Smooth muscle cell of the brain vasculature (primary cell): Measurements from ENCODE around the gene MINAR2.

Experiments
- DNase-seq: peaks from one replicate; pipeline ENCODE4 v3.0.0-alpha.2; 2012; ENCODE audit warnings: low read depth, low spot score

MINAR2 gene, protein sequence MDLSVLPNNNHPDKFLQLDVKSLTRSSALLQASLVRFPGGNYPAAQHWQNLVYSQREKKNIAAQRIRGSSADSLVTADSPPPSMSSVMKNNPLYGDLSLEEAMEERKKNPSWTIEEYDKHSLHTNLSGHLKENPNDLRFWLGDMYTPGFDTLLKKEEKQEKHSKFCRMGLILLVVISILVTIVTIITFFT

DNA sequence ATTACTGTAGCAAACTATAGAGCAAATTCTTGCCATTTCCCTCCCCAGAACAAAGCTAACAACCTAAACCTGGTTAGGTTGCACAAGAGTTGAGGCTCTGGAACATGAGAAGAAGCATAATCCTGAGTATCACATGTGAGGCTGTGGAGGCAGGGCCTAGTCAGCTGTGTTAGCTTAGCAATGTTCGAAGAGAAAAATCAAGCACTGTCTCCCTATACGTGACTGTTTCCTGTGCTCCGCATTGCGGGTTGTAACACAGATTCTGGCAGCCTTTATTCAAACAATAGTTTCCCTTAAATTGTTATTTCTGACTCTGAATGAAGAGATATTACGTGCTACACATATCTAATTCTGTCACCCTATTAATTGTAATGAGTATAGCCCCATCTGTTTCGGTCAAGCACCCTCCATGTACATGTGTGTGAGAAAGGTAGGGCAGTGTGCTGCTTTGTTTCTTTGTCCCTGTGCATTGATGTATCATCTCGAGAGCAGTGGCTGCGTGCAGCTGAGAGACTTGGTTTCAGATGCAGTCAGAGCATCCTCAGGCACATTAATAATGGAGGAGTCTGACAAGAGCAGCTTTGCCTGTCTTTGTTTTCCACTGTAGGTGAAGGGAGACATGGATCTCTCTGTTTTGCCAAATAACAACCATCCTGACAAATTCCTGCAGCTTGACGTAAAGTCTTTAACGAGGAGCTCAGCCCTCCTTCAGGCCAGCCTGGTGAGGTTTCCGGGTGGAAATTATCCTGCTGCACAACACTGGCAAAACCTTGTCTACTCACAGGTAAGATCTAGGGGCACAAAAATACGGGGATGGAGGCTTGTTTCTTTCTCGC, at the start of gene MINAR2:
Gene MINAR2 (plus strand): TSS at position 523 of the 836 bp plus-strand sequence. CDS start 97 bp downstream, at position 620.
- DNase-seq, result no peak

DNA sequence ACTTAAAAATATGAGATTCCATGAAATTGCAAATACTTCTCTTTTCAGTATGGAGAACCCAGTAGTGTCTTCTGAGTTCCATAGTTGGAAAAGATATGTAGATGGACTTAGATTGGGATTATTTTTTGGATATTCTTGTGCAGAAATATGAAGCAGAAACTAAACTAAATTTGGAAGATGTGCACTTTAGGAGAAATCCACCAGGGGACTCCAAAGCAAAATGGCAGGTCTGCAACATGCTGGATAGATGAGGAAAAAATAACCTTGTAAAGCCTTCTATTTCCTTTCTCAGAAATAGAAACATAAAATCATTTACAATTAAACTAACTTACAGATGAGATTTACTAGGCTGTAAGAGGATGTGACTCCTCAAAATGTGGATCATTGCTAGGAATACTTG, 49.2 kb upstream of the MINAR2 start:
- DNase-seq, result no peak

DNA sequence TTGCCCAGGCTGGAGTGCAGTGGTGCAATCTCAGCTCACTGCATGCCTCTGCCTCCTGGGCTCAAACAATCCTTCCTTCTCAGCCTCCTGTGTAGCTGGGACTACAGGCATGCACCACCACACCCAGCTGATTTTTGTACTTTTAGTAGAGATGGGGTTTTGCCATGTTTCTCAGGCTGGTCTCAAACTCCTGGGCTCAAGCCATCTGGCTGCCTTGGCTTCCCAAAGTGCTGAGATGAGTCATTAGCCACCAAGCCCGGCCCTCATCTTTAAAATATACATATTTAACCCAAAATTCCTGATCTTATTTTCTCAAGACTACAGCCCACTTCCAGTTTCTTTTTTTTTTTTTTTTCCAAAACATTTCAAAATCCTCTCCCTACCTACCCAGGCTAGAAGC, 31.7 kb upstream of the MINAR2 start:
- DNase-seq, result no peak

DNA sequence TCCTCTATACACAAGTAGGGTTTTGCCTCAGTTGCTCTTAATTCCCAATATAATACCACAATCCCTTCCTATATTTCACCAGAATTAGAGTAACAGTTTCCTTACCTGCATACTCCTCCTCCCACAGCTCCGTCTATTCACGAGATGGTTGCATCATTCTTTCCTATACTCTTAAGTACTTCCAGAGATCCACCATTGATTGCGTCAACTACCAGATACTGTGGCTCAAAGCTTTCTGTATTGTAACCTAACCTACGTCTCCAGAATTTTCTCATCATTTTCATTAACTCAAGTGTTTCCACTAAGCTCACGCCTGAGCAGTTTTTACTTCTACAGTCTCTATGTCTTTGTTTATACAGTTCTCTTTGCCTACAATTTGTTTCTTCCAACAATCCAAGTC, 31.2 kb upstream of the MINAR2 start:
- no peak for DNase-seq

DNA sequence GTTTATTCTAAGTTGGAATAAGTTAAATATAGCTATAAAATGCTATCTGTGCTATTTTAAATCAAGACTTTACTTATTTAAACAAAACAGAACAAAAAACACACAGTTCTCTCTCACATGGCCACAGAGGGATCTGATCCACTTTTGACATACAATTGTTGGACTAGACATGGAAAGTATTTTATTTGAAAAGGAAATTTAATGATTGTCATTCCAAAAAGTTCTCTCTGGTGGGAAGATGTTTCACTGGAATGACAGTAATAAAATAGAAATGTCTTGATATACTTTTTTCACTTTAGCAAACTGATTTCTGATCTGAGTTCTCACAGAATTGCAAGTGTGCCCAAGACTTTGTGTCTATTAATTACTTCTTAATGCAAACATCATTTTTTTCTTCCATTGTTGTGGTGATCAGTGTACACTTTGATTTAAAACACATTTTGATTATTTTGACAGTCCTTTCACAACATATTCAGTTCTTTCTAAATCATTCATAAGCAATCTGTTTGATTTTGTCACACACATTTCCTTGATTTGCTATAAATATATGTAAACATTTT, 30.1 kb upstream of the MINAR2 start:
- no peak for DNase-seq

DNA sequence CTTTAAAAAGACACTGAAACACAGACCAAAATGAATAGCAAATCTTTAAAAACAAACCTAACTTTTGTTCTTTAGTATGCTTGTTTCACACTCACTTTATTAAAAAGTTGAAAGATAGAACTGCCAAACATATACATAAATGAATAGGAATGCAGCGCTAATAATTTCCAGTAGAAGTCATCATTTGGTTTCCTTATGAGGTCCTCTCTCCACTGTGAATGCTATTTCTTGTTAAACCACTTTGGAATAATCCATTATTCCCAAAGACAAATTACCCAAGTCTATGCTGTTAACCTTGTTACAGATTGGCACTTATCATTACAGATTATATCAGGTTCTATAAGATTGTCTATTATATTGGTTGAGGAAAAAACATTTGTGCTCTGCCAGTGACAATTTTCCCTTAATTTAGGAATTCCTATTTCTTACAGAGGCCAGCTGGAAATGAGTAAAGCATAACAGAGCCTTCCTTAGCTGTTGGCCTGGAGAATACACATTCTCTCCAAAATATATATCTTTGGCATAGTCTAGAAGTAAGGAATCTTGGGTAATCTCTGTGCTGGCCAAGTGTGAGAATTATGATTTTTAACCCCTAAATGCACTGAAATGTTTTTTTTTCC, 29.3 kb upstream of the MINAR2 start:
- DNase-seq, result no peak

DNA sequence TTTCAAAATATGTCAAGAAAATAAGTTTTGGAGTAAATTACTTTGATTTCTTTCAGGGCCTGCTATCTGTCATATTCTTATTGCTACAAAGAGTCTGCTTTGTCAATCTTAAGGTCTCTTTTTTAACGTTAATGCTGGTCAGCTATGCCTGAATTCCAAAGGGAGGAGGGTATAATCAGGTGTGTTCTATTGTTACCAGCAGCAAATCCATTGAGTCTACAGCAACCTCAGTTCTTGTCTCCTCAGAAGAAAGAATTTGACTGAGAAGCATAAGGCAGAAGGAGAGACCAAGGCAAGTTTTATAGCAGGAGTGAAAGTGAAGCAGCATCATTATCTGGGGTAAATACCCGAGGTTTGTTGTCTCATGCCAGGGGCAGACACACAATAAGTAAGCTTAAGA, 23.7 kb upstream of the MINAR2 start:
- no peak for DNase-seq

DNA sequence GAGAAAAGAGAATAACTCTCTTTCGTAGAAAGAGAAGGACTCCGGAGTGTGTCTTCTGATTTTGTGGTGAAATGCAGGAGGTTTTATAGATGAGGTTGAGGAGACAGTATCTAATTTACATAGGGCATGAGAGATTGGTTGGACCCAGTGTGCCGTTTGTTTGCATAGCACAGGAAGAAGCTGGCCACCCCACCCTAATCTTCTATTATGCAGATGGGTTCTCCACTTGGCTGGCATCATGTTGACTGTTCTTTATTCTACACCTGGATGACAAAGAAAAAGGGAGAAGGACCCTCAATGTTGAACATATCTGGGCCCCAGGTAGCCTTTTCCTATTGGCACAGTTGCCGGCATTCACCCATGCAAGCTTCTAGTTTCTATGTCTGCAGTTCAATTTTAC, 23.2 kb upstream of the MINAR2 start:
- no peak for DNase-seq

DNA sequence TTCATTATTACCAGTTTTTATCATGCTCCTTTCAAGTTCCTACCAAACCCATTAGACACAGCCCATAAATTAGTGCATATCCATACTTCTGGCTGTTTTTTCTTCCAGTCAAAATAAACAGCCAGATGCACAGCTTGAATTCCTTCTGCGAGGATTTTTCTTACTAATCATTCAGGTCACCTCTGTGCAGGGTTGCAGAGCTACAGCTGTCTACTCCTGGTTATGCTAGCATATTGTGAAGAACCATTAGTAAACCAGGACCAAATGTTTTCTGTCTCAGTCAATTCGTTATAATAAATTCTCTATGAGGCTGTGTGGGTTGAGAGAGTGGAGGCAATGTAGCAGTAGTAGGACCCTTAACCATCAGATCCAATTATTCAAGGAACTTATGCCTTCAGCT, 8.1 kb upstream of the MINAR2 start:
- DNase-seq, result no peak

DNA sequence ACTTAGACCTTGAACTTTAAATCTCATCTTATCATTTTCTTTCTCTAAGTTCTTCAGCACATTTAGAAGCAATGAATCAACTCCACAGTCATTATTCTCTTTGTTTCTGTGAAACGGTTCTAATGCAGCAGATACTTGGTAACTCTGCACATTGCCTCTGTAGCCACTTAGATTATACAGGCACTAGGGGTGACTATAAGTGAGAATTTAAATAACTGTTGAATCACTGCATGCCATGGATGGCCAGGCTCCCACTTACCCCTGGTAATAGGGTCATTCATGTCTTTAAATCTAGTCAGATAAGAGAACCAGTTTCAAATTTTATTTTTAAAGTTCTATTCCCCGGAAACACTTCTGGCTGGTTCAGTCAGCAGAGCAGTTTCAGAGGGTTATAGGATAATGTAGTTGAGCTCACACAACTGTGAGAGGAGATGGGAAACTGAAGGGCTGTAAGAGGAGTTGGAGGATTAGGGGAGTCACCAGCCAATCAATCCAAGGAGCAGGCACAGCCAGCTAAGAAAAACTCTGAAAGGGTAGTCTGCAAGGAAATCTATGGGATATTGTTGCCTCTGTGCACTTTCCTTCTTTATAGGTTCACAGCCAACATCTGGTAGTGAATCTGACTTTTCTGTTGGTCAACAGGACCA, 4.2 kb upstream of the MINAR2 start:
- no peak for DNase-seq

DNA sequence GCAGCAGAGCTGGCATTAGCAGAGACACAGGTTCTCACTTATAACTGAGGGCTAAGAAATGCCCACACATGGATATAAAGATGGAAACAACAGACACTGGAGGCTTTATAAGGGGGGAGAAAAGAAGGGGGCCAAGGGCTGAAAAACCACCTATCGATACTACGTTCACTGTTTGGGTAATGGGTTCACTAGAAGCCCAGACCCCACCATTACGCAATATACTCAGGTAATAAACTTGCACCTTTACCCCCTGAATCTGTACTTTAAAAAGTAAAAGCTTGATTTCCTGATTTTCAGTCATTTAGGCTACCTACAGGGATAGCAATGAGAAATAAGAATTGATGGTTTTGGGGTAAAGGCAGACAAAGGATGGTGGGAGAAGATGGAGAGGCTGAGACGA, 1.9 kb upstream of the MINAR2 start:
- DNase-seq, result no peak

DNA sequence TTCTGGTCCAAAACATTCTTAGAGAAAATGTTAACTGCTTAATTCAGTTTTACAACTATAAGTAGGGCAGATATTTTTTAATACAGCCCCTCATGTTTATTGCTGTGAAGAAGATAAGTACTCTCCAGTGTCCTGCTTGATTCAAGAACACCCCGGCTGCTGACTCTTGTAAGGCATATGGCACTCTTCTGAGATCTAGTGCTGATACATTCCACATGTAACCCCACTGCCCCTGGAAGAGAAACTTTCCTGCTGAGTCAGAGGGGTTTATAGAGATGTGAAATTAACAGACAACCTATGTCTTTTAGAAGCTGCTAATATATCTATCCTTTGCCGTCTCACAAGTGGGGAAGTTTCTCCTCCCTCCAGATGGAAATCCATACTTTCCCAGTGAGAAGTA, 1.0 kb upstream of the MINAR2 start:
- no peak for DNase-seq

DNA sequence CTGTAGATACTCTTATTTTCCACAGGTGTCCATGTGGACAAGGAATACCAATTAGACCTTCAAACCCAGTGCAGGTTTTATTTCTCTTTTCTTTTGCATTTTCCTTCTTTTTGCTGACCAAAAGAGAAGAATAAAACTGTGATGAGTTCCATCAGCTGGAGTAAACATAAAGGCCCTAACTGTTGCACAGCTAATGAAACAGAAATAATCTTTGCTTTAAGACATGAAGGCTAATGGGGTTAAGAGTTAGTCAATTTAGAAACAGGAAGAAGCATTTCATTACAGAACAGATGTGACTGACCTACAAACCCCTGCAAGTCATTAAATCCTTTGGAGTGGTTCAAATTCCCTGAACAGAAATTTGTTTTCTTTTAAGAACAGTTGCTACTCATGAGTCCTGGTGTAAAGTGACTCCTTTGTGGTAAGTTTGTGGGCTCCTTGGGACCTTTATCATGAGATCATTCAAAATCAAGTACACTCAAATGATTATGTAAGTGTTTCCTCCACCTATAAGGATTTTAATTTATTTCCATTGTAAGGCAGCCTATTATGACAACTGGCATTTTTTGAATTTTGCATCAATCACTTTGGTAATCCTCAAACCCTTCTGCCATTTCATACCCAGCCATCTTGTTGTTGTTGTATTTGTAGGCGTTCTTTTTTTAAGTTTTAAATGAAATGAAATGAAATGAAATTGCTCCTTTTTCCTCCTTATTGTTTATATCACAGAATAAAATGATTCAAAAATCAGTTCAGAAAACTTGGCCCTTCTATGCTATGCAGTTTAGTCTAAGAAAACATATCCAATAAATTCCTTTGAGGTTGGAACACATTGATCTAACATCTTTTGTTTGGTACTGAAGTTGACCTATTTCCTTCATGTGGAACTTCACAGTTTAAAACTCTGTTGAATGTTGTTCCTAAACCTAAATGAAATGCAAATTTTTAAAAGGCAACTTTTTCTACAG, 1.3 kb downstream of the MINAR2 start:
- DNase-seq, result no peak

DNA sequence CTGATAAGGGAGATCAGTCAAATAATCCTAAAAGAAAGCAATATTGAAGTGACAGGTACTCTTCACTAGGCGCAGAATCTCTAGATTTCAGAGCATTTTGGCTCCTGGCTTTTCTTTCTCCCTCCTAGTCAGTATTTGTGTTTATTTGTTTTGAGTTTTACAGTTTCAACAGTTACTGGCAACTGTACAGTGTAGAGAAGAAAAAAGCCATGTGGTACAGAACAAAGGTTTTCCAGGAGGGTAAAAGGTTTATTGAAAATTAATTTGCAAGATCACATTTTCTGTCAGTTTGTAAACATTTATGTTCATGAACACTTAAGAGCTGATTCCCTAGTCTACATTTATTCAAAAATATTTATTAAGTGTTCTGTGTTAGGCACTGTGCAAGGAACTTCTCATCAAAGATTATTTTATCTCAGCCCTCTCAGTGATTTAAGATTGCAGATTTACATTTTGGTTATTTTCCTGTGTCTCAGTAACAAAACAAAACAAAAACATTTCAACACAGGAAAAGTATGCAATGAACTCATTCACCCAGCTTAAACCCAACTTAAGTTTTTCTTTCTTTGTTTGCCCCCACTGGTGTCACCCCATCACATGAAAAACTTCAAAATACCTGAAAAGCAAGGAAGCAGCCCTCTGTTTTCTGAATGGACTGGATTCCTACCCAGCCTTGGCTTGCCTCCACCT, 12.9 kb downstream of the MINAR2 start:
- DNase-seq, result no peak

DNA sequence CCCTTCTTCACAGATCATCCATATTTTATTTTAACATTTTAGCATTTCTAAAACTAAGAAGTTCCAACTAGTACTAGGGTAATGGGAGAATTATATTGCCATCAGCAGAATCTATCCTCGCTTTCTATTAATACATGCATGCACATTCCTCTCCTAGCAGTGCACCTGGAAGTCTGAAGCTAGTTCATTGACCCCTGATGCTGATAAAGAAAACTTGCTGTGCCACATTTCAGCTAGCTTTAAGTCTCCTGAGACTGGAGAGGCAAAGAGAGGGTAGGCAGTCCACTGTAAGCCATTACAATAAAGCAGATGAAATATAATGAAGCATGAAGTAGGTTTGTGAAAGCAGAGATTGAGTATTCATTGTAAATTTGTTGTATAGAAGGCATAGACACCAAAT, 15.8 kb downstream of the MINAR2 start:
- DNase-seq, result no peak

DNA sequence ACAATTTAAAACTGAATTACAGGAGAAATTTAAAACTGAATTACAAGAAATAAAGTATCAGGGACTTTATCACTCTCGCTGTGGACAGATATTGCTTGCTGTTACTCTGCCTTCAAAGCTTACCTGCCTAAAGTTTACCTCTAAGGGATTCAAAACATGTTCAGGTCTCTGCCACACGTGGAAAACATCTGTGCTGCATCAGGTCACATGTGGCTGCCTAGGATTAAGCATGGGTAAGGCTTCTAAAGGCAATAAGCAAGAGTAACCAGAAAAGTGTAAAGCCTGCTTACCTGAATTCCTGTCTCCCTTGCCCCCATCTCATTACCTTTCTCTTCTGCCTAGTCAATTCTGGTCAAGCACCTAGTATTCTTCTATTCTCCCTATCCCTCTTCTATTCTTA, 18.9 kb downstream of the MINAR2 start:
- DNase-seq, result no peak

DNA sequence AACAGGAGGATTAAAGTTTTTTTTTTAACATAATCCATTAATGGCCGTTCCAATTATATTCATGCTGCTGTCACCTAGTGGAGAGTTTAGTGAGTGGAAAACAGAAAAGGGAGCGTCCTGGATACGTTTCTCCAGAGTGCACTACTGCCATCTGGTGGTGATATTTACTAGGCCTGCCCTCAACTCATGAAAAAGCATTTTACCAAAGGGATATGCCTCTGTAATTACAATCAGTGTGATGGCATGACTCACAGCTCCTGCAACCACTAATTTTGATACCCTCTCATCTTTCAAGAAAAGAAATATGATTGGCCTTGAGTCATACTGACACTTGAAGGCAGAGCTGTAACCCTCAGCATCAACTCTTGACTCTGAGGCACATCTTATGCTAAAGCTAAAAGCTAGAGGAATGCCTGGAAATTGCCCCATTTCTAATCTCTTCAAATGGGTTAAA, 20.1 kb downstream of the MINAR2 start:
- peak; percentile 68 for DNase-seq

DNA sequence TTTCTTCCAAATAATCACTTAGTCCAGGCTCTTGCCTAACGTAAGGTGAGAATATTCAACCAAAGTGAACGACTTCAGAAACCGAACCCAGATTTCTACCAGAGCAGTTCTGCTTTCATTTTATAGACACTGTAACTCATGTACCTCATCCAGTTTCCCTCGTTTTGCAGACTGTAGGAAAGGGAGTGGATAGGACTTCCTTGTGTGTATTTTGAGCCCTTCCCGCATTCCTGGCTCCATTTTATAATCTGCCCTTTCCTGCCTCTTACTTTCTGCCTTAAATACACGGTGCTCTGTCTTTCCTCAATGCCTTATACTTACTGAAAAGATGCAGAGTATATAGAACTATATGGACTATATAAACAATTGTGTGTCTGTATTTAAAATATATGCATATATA, 20.8 kb downstream of the MINAR2 start:
- no peak for DNase-seq

DNA sequence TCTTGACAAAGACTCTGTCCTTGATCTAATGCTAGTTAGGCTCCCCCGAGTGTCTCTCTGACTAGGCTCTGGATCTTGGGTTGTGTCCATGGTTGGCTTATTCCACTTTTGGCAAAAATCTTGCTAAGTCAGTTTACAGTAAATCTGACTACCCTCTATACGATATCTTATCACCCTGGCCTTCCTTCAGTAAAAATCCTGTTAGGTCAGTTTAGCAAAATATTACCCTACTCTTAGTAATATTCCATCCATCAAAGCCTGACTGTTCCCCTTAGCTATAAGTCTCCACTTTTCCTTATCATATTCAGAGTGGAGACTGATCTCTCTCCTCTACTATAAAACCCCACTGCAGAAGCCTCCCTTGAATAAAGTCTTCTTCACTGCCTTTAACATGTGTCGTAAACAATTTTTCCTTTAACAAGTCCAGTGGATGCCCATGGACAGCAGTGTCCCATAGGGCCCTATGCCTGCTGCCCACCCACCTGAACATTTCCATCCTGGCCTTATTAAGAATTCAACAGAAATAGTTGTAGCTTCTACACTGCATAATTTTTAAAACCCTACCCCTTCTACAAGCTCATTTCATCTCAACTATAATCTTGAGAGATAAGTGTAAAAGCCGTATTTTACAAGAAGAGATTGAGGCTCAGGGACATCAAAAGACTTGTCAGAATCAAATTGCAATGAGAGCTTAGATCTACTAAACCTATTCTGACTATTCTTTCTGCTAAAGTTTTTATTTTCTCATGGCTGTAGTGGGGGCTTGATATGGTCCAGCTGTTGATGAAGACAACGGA, 22.3 kb downstream of the MINAR2 start:
- DNase-seq, result no peak
